ENCODE measurements around the gene DDX3X. TPM values are rescaled to one million over a fixed set of nuclear protein-coding genes. Genes with fewer than 3 reads are reported as not detected.

DDX3X gene
- polyA plus RNA-seq, 1 donor (not counting 4 experiments of a cell fraction or from before 2014, with no cell fraction given) = 127 TPM

- Histone ChIP-seq H3K27ac (ENCODE audit: control insufficient read depth, insufficient read depth, low read length) (no peak overlapping the region), H3K9me3 (ENCODE audit: control insufficient read depth, low read depth, low read length) (no peaks in the 10 kb centered on the region), H3K9me1 (ENCODE audit: control insufficient read depth, extremely low read depth, insufficient read depth, low read length) (no peaks in the 10 kb centered on the region), H3K4me3 (ENCODE audit: control insufficient read depth in 2 of 3, extremely low read depth in 1 of 3, insufficient read depth in 2 of 3, low read depth in 1 of 3, low read length in 3 of 3) (no peak overlapping the region), H3K27me3 (ENCODE audit: control insufficient read depth, extremely low read depth, insufficient read depth, low read length) (no peaks in the 10 kb centered on the region), H2AFZ (ENCODE audit: control insufficient read depth, low read length) (no peak overlapping the region), H4K20me1 (ENCODE audit: control insufficient read depth, extremely low read depth, insufficient read depth, low read length) (no peaks in the 10 kb centered on the region), H3K4me2 (ENCODE audit: control insufficient read depth, extremely low read depth, insufficient read depth, low read depth, low read length) (no peak overlapping the region), H3K4me1 (ENCODE audit: control insufficient read depth, extremely low read depth, insufficient read depth, low read length) (no peaks in the 10 kb centered on the region), H3K9ac (ENCODE audit: control insufficient read depth, extremely low read depth, insufficient read depth, low read length) (no peak overlapping the region), H3K36me3 (ENCODE audit: control insufficient read depth in 2 of 2, extremely low read depth in 1 of 2, insufficient read depth in 2 of 2, low read length in 2 of 2) (no peaks in the 10 kb centered on the region), H3K79me2 (ENCODE audit: control insufficient read depth, insufficient read depth, low read length) (no peaks in the 10 kb centered on the region)
- dilution Hi-C loops (cut with MboI; ENCODE audit: extremely low pct_ligation_motif_present, low sequenced_read_pairs) = no loop called here
- DNase-seq (ENCODE audit: low read depth, low spot score) = no peak
- no peak for FAIRE-seq
- TF ChIP-seq EZH2 (IDR thresholded peaks at IDR 0.05; ENCODE audit: low read length) = no peak
- TF ChIP-seq CTCF (optimal IDR thresholded peaks at IDR 0.05 in 1 of 3, IDR thresholded peaks at IDR 0.05 in 1 of 3, conservative IDR thresholded peaks at IDR 0.05 in 1 of 3; ENCODE audit: extremely low read depth in 1 of 3, insufficient read depth in 2 of 3, low read length in 3 of 3) = peak in 1 of 3 experiments; percentile 7
Observed at GRCh38 chrX:41412261-41413081, 78.5 kb downstream of the DDX3X start.

Small RNAs within 50 kb of the gene (small RNA-seq; reads per million reads assigned to genes)
- 0 reads per million in 3 experiments for gene RF00019 (ENCODE audit: insufficient read length in 3 of 3, low read depth in 3 of 3, low replicate concordance in 1 of 3)
- 0 reads per million in 3 experiments for gene RNA5SP502 (ENCODE audit: insufficient read length in 3 of 3, low read depth in 3 of 3, low replicate concordance in 1 of 3)

Other genes starting within 250 kb of the DDX3X start
- 30.0 to 44.8 TPM (median 42.3 TPM) in 3 replicates for gene USP9X, start 248.7 kb upstream of the DDX3X start, polyA plus RNA-seq
- not detected in 3 replicates for gene NYX, start 113.2 kb downstream of the DDX3X start, polyA plus RNA-seq

All from keratinocyte (primary cell).